ENCODE measurements around the gene PACSIN1.

Gene PACSIN1

DNA sequence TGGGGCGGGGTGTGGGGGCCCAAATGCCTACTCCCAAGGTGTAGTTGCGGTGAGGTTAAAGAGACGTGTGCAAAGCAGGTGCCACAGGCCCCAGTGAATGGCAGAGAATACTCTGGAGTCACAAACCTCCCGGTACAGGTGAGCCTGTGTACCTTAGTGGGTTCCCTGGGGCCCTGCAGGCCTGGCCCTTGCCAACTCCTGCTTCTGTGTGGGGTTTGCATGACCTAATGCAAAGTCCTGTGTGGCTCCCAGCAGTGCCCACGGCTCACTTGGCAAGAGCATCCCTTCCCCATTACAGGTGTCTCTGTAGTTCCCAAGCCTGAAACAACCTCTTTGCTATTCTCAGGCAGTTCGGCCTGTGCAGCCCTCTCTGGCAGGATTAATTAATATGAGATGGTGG is 72.7 kb downstream of the PACSIN1 start:
- no peak for DNase-seq (ENCODE audit: extremely low spot score, insufficient read length, low read depth)
- FAIRE-seq: no peak

DNA sequence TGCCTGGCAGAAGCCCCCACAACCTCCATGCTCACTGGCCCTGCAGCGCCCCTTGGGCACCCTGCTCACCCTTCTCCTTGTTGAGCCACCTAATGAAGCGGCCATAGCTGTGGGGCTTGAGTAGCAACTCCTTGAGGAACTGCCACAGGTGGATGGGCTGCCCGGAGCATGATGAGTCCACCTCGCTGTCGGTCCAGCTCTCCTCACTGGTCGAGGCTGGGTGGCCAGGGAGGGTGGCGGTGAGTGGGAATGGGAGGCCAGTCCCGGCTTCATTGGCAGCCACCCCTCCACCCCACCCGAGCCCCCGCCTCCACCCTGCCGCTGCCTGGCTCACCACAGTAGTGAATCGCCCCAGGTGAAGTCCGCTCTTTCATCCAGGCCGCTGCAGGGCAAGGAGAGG is 73.3 kb downstream of the PACSIN1 start:
- FAIRE-seq (no peak), DNase-seq (ENCODE audit: extremely low spot score, insufficient read length, low read depth) (no peak)

DNA sequence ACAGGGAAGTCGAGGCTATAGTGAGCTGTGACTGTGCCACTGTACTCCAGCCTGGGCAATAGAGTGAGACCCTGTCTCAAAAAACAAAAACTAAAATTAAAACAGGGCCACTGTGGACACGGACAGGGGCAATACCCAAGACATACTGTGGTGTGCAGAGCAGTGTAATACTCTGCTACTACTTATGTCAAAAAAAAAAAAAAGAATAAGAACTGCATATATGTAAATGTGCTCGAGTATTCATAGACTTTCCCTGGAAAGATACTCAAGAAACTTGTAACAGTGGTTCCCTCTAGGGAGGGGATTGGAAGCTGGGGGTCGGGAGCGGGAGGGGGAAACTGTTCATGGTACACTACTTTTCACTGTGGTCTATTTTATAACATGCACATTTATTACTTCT is 74.3 kb downstream of the PACSIN1 start:
- DNase-seq (ENCODE audit: extremely low spot score, insufficient read length, low read depth): no peak
- FAIRE-seq: no peak

DNA sequence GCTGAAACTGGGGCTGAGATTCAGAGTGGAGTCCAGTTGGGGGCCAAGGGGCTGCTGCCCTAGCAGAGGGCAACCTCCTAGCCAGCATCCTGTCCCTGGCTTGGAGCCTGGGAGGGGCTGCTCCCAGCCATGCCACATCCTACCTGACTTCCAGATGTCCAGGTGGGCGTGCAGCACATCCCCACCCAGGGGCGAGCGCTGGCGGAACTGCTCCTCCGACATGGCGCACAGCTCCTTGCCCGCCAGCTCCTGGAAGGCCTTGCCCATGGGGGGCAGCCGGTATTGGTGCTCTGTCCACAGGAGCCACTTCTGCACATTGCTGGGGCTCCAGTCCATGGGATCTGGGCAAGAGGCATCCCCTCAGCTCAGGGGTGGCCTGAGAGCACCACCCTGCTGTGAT is 75.0 kb downstream of the PACSIN1 start:
- FAIRE-seq (no peak), DNase-seq (ENCODE audit: extremely low spot score, insufficient read length, low read depth) (no peak)

DNA sequence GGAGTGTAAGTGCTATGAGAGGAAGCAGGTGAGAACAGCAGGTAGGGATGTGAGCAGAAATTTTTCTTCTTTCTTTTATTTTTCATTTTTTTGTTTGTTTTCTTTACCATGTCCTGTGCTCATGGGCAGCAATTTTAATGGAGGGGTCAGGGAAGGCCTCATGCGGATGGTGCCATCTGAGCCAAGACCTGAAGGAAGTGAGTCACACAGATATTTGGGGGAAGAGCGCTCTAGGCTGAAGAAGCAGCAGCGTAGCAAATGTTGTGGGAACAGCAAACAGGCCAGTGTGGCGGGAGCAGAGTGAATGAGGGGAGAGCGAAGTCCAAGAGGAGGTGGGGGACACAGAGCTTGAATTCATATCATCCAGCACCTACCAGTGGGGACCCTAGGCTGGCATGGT is 77.5 kb downstream of the PACSIN1 start:
- DNase-seq (ENCODE audit: extremely low spot score, insufficient read length, low read depth) (no peak), FAIRE-seq (no peak)

DNA sequence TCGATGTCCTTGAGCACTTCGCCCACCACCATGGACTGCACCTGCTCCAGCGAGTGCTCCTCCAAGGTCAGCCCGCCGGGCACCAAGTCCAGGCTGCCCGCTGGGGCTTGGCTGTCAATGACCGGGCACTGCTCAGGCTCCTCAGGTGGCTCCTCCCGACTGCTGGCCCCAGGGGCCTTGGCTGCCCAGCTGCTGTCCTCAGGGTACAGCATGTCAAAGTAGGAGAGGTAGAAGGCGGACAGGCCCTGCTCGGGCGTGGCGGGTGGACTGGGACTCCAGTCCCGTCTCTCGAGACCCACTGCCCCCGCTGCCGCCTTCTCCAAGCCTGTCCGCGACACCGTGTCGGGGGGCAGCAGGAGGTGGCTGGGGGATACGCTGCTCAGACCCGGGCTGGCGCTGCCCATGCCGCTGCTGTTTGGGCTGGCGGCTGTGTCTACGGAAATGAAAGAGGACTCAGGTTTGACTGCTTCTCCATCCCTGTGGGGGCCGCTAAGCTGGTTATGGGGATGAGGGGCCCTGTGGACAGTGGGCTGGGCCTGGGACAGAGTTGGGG is 78.3 kb downstream of the PACSIN1 start:
- FAIRE-seq (no peak), DNase-seq (ENCODE audit: extremely low spot score, insufficient read length, low read depth) (no peak)

DNA sequence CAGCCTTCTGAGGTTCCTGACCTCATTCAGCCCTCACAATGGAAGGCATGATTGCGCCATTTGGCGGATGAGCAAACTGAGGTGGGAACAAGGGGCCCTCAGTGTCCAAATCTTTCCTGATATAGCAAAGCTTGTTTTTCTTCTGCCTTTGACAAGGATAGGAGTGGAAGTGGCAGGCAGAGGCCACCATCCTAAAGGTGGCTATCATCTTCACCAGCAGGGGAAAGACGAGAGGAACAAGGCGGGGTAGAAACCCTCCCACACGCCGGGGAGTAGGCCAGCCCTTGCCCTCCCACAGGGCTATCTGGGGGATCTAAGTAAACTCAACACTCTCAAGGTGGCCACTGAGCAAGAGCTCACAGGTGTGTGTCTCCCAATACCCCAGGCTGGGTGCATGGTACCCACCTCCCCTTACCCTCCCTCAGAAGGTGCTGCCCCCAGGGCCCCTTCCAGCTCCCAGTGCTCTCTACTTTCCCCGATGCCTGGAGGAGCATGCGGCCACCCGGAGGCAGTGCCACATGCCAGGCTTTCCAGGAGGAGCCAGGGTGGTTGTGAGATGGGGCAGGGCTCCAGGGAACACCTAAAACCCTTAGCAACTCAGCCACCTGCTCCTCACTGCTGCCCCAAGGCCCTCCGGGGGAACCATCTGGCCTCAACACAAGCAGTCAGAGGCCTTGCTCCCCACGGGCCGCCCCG is 79.0 kb downstream of the PACSIN1 start:
- FAIRE-seq: no peak
- DNase-seq (ENCODE audit: extremely low spot score, insufficient read length, low read depth): no peak

DNA sequence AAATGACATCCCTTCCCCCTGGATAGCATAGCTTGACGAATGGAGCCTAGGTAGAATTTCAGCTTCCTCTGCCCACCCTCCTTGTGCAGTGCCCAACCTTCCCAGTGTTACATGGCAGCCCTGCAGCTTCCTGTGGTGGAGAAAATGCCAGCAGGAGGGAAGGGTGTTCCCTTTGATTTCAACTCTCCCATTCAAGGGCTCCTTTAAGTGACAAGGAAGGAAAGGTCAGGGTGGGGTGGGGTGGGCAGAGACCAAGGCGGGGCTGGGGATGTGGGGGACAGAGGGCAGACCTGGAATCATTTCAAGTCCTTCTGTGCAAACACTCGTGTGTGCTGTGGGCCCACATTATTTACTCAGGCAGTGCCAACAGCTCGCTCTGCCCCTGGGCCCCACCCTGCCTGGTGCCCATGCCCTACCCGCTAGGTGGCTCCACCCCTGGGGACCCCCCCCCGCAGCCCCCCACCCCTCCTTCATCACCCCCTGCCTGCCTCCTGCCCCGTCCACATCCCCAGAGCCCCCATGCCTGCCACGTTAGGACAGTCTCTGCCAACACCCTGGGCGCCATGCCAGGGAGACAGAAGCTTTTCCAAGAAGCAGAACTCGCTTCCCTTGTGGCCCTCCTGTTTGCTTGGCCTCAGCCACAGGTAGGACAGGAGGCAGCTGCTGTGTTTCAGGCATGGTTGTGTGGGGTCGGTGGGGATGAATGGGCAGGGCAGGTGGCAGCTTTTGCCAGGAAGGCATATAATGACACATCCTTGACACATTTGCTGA is 80.9 kb downstream of the PACSIN1 start:
- no peak for FAIRE-seq

DNA sequence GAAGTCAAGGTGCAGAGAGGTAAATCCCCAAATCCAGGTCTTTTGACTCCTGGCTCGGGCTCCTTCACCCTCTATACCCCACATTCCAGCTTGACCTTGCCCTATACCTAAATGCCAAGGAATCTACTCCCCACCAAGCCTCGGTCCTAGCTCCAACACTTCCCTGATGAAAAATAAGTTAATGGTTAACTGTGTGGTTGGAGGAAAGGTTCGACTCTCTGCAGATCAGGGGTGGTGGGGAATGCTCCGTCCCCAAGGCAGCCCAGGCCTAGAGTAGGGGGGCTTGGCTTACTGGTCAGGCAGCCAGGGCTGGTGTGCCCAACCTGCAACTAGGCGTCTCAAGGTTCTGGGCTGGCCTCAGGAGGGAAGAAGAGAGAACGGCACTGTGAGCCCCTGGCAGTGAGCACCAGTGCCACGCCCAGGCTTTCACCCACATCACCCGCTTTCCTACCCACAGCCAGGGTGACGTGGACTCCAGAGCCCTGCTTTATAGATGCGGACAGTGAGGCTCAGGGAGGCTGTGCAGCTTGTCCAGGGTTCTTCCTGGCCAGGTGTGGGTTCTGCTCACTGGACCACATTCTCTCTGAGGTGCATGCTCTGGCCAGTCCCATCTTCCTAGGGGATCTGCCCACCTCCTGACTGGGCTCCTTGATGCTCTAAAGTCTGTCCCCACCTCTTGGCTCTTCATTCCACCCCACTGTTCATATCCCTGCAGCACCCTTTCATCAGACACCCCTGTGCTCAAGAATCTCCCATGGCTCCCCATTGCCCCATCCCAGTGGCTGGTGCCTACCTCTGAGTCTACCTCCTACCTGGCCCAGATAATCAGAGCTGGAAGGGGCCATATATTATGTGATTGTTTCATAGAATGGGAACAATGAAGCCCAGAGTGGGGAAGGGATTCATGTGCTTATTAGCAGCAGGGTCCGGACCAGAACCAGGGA is 82.1 kb downstream of the PACSIN1 start:
- FAIRE-seq: no peak
- no peak for DNase-seq (ENCODE audit: extremely low spot score, insufficient read length, low read depth)

More for the DNA sequence above, 80.9 kb downstream of the PACSIN1 start:
- DNase-seq (ENCODE audit: extremely low spot score, insufficient read length, low read depth): no peak

DNA sequence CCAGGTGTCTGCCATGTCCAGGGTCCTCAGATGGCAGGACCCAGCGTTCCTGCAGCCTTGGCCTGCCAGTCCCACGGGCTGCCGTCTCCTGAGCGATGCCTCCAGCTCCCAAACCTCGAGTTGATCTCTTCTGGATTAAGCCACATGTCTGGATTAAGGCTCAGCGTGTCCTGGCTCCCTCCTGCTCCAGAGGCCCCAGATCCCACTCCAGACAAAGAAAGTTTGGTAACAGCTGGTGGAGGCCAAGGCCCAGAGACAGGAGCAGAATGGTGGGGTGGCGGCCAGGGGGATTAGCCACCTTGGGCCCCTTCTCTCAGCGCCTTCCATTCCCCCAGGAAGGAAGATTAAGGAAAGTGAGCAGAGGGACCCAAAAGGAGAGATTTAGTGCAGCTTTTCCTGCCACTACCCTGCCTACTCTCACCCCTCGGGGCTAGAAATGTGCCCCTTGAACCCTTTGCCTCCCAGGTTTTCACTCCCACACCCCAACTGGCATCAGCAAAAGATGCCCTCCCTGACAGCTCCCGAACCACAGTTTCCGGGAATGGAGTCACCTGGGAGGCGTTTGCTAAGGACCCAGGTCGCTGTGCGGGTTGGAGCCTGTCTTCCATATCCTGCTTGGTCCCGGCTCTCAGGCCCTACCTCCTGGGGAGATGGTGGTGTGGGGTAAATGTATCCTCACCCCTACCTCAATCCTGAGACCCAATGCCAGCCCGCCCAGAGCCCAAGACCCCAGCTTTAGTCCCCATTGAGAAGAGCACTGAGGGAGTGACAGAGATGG is 83.3 kb downstream of the PACSIN1 start:
- DNase-seq (ENCODE audit: extremely low spot score, insufficient read length, low read depth) (no peak), FAIRE-seq (no peak)

DNA sequence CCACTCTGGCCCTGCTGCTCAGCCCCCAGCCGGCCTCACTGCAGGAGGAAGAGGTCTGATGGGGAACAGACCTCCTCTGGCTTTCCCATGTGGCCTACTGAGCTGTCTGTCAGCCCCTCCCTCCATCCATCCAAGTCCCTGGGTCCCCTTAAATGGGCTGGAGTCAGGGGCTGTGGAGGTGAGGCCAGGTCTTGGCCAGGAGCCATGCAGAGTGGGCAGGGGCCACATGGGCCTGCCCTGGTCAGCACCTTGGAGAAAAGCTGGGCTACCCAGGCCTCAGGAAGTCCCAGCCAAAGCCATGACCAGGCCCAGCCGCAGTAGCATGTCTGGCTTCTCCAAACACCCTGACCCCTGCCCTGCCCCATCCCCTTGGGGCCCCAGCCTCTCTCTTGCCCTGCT is 83.9 kb downstream of the PACSIN1 start:
- FAIRE-seq: no peak
- no peak for DNase-seq (ENCODE audit: extremely low spot score, insufficient read length, low read depth)

DNA sequence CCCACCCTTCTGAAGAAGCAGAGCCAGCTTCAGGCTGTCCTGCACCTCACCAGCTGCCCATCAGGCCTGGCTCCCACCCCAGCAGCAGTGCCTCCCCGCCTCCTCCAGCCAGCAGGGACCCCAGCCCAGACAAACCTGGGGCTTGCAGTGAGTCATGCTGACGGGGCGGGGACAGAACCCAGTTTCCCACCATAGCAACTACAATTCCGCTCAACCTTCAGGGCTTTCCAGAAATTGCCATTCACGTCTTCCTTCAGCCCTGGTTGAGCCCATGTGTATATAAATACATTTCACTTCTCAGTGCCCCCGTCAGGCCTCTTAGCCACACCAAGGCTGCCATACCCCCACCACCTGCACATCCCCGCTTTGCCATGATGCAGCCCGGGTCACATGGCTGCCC is 85.8 kb downstream of the PACSIN1 start:
- no peak for FAIRE-seq
- no peak for DNase-seq (ENCODE audit: extremely low spot score, insufficient read length, low read depth)

DNA sequence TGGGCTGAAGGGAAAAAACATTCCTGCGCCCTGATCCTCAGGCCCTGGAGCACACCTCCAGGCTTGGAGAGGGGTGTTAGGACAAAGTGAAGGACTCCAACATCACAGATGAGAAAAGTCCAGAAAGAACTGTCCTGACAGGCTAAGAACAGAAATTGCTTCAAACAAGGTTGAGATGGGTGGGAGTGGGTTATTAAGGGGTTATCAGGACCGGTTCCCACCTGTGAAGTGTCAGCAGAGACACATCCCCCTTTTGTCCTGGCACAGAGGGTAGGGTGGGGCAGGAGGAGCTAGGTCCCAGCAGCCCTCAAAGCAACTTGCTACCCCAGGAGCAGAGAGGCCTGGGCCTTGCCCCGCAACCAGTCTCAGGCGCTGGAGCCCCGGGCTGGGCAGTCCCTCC is 86.7 kb downstream of the PACSIN1 start:
- DNase-seq (ENCODE audit: extremely low spot score, insufficient read length, low read depth): no peak
- no peak for FAIRE-seq

DNA sequence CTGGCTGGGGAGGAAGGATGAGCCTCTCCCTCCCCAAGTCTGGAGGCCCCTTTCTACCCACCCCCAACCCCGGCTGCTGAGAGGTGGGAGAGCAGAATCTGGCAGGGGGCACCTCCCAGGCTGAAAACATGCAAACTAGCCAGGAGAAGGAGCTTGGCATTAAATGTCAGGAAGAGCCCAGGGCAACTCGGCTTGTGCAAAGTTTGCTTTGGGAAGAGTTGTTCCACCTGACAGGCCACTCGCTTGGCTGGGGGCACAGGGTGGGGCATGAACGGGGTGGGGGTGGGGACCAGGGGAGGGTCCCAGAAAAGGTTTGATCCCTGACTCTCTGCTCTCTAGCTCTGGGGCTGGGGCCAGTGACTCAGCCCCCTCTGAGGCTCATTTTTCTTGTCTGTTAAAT is 87.3 kb downstream of the PACSIN1 start:
- FAIRE-seq (no peak), DNase-seq (ENCODE audit: extremely low spot score, insufficient read length, low read depth) (no peak)

DNA sequence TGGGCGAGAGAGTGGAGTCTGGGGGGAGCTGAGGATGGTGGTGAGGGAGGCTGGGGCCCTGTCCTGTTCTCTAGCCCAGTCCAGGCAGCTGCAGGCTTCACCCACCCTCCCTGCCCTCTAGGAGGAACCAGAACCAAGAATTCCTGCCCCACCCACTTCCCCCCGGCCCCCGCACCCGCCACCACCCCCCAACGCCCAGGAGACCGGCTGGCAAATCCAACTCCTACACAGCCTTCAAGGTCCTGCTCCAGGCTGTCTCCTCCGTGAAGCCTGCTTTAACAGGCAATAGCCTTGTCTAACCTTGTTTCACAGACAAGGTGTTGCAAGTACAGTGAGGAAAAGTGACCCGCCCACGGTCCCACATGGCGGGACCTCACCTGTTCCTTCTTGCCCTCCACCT is 87.9 kb downstream of the PACSIN1 start:
- DNase-seq (ENCODE audit: extremely low spot score, insufficient read length, low read depth): no peak
- FAIRE-seq: no peak

DNA sequence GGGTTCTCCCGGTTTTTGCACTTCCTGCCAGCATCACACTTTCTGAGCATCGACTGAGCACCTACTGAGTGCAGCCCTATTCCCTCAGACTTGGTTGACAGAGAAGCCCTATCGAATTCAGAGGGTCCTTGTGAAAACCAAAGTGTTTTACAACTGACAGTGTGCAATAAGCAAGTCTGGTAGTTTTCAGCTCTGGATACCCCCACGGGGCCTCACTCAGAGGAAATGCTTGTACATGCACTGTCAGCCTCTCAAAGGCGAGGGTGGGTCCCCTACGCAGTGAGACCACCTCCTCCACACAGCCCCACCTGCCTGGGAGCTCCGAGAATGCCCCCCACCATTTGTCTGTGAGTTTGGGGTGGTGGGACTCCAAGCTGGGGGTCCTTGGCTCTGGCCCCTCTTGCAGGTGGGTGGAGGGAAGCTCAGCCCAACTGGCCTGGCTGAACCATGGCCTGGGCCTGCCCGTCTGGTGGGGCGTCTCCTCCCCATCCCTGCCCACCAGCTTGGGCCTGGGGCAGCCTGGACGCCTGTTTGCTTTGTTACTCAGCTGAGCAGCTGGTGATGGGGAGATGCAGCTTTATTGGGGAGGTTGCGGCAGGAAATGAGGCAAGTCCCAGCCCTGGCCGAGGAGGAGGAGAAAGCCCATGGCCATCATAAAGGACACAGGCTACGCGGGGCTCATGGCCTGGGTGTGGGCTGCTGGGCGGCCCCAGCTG is 88.6 kb downstream of the PACSIN1 start:
- FAIRE-seq (no peak), DNase-seq (ENCODE audit: extremely low spot score, insufficient read length, low read depth) (no peak)

DNA sequence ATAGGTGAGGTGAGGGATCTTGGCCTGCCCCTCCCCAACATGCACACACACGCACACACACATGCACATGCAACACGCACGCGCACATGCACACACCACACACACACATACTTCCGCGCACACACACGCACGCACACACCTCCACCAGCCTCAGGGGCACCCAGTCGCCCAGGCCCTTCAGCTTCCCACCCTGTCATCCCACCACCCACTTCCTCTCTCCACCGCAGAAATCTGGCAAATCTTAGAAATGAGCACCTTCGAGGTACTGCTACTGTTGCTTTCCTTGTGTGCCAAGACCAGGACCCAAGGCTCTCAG is 89.1 kb downstream of the PACSIN1 start:
- no peak for DNase-seq (ENCODE audit: extremely low spot score, insufficient read length, low read depth)
- FAIRE-seq: no peak

DNA sequence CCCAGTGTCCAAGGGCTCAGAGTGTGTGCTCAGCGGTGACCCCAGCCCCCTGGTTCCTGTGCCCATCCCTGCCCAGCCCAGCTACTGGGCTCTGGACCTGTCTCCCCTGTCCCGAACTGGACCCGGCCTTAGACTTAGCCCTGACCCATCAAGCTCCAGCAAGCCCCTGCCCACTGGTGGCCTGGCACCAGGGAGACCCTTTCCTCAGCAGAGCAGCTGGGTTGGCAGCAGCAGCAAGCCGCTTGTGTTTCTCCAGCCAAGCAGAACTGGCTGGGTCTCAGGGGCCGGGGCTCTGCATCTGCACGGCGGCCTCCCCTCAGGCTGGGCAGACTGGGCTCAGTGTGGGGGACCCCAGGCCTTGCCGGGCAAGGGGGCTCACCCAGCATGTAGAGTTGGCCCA is 89.5 kb downstream of the PACSIN1 start:
- FAIRE-seq (no peak), DNase-seq (ENCODE audit: extremely low spot score, insufficient read length, low read depth) (no peak)

DNA sequence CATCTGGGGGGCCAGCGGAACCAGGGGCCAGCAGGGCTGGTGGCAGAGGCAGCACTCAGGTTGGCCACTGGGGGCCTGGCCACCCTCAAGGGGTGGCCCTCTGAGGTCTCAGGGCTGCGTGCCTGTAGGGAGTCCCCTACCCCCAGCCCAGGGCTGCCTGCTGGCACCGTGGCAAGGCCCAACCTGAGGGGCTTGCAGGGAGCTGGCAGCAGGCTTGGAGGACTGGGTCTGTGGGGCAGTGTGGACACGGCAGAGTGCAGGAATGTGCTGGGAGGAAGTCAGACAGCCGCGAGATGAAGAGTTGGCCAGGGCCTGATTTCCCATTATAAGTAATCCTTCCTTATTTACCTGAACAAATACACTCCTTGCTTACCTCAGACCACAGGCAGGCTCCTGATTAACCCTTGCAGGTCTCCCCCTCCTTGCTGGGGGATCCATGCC is 90.2 kb downstream of the PACSIN1 start, which contains the start of gene SPDEF:
TSS of gene SPDEF (minus strand) at position 299 of the 441 bp plus-strand sequence. CDS start 11,874 bp downstream, outside the sequence.
- DNase-seq (ENCODE audit: extremely low spot score, insufficient read length, low read depth): no peak
- no peak for FAIRE-seq

All from GM18507 (cell line).